Activated CD4-positive, alpha-beta T cell treated with anti-CD3 and anti-CD28 coated beads, Interleukin-2, amount 10 ng/mL, durations not matched to agents 7 days and 5 days (primary cell): ENCODE measurements around the gene PLXNA1. TPM values are rescaled to one million over a fixed set of nuclear protein-coding genes. Genes with fewer than 3 reads are reported as not detected.

Source experiments
- CTCF ChIA-PET: fragments of 350-600 bp; sonication (Branson Sonifier 250); formaldehyde crosslinking; loops from one replicate; lab custom pipeline; 2021; ENCODE audit warnings: antibody characterized with exemption; lab: Charles Lee
- POLR2A ChIA-PET: fragments of 350-600 bp; sonication (Branson Sonifier 250); formaldehyde crosslinking; loops from one replicate; lab custom pipeline; 2021; ENCODE audit warnings: antibody characterized with exemption; lab: Charles Lee
- DNase-seq: peaks from one replicate; pipeline ENCODE4 v3.0.0-alpha.2; 2020
- H3K27ac Mint-ChIP-seq: one replicate; pipeline ENCODE4 v1.8.0; 2021; ENCODE audit warnings: mild to moderate bottlenecking, moderate library complexity, mixed read lengths
- H3K27me3 Mint-ChIP-seq: one replicate; pipeline ENCODE4 v1.8.0; 2021; ENCODE audit warnings: mixed read lengths
- H3K36me3 Mint-ChIP-seq: one replicate; pipeline ENCODE4 v1.8.0; 2021; ENCODE audit warnings: low read depth, mixed read lengths
- H3K4me1 Mint-ChIP-seq: one replicate; pipeline ENCODE4 v1.8.0; 2021; ENCODE audit warnings: mixed read lengths
- H3K4me3 Mint-ChIP-seq: one replicate; pipeline ENCODE4 v1.8.0; 2021; ENCODE audit warnings: mild to moderate bottlenecking, moderate library complexity, mixed read lengths
- H3K9me3 Mint-ChIP-seq: one replicate; pipeline ENCODE4 v1.8.0; 2021; ENCODE audit warnings: mixed read lengths
- total RNA-seq, 2 experiments: library from RNA; stranded (reverse); gene quantifications; one replicate each; pipeline ENCODE4 v1.2.3, GENCODE V29; 2021

PLXNA1 gene
- total RNA-seq, 2 experiments from 2014 or later = 3.8 to 3.9 TPM

- H3K27ac Mint-ChIP-seq = no peak overlapping the region
- CTCF ChIA-PET = interaction anchor here (0.6 to 0.7 kb wide), 2 partner anchors 113 to 283 kb away, joined by 3 read pairs; no protein-coding TSS in a partner anchor
- H3K4me1 Mint-ChIP-seq = peaks cover 1% of the 10 kb centered on the region
- no peaks in the 10 kb centered on the region for H3K9me3 Mint-ChIP-seq
- POLR2A ChIA-PET = no interaction called here
- H3K36me3 Mint-ChIP-seq = no peaks in the 10 kb centered on the region
- H3K4me3 Mint-ChIP-seq = no peak overlapping the region
- DNase-seq = no peak
- no peaks in the 10 kb centered on the region for H3K27me3 Mint-ChIP-seq
These were observed 31.0 kb downstream of the PLXNA1 start for GRCh38 chr3:127013758-127014535.

- Mint-ChIP-seq H3K36me3 (no peaks in the 10 kb centered on the region), H3K27me3 (no peaks in the 10 kb centered on the region), H3K27ac (no peak overlapping the region), H3K4me1 (peaks cover 1% of the 10 kb centered on the region), H3K4me3 (no peak overlapping the region), H3K9me3 (no peaks in the 10 kb centered on the region)
- ChIA-PET POLR2A (no interaction called here), CTCF (interaction anchor here (0.6 kb wide), 1 partner anchor 284 kb away, joined by 3 read pairs; no protein-coding TSS in a partner anchor)
- DNase-seq = no peak
These were observed 31.8 kb downstream of the PLXNA1 start for GRCh38 chr3:127014536-127015281.

- no peaks in the 10 kb centered on the region for H3K27me3 Mint-ChIP-seq
- DNase-seq = no peak
- POLR2A ChIA-PET = no interaction called here
These were observed 32.5 kb downstream of the PLXNA1 start for GRCh38 chr3:127015282-127016042.

GRCh38 chr3:127016043-127016343 lies 33.1 kb downstream of the PLXNA1 start:
- Mint-ChIP-seq H3K27ac (no peak overlapping the region), H3K4me1 (peaks cover 1% of the 10 kb centered on the region), H3K36me3 (no peaks in the 10 kb centered on the region), H3K4me3 (no peak overlapping the region), H3K27me3 (no peaks in the 10 kb centered on the region), H3K9me3 (no peaks in the 10 kb centered on the region)
- CTCF ChIA-PET = no interaction called here
- no peak for DNase-seq
- POLR2A ChIA-PET = no interaction called here

More at GRCh38 chr3:127015282-127016042, 32.5 kb downstream of the PLXNA1 start:
- Mint-ChIP-seq H3K9me3 (no peaks in the 10 kb centered on the region), H3K4me3 (no peak overlapping the region), H3K27ac (no peak overlapping the region), H3K4me1 (peaks cover 1% of the 10 kb centered on the region), H3K36me3 (no peaks in the 10 kb centered on the region)
- CTCF ChIA-PET = no interaction called here

GRCh38 chr3:127016461-127016860 lies 33.5 kb downstream of the PLXNA1 start:
- Mint-ChIP-seq H3K4me1 (peaks cover 1% of the 10 kb centered on the region), H3K4me3 (no peak overlapping the region), H3K36me3 (no peaks in the 10 kb centered on the region), H3K27me3 (no peaks in the 10 kb centered on the region), H3K27ac (no peak overlapping the region), H3K9me3 (no peaks in the 10 kb centered on the region)
- POLR2A ChIA-PET = no interaction called here
- no peak for DNase-seq
- CTCF ChIA-PET = no interaction called here

GRCh38 chr3:127017229-127017628 lies 34.3 kb downstream of the PLXNA1 start:
- Mint-ChIP-seq H3K27me3 (no peaks in the 10 kb centered on the region), H3K4me1 (peaks cover 1% of the 10 kb centered on the region), H3K9me3 (no peaks in the 10 kb centered on the region), H3K4me3 (no peak overlapping the region), H3K27ac (no peak overlapping the region), H3K36me3 (no peaks in the 10 kb centered on the region)
- CTCF ChIA-PET = interaction anchor here (0.8 to 1.3 kb wide), 2 partner anchors 12 to 21 kb away, joined by 4 to 5 read pairs; no protein-coding TSS in a partner anchor
- DNase-seq = no peak
- POLR2A ChIA-PET = no interaction called here

GRCh38 chr3:127017781-127018180 lies 34.9 kb downstream of the PLXNA1 start:
- H3K36me3 Mint-ChIP-seq = no peaks in the 10 kb centered on the region
- H3K27ac Mint-ChIP-seq = no peak overlapping the region
- CTCF ChIA-PET = interaction anchor here (0.8 to 1.3 kb wide), 2 partner anchors 13 to 22 kb away, joined by 4 to 5 read pairs; no protein-coding TSS in a partner anchor
- H3K27me3 Mint-ChIP-seq = no peaks in the 10 kb centered on the region
- no peak for DNase-seq
- POLR2A ChIA-PET = no interaction called here
- H3K4me3 Mint-ChIP-seq = no peak overlapping the region
- no peaks in the 10 kb centered on the region for H3K9me3 Mint-ChIP-seq
- peaks cover 1% of the 10 kb centered on the region for H3K4me1 Mint-ChIP-seq

GRCh38 chr3:127018306-127018828 lies 35.5 kb downstream of the PLXNA1 start:
- Mint-ChIP-seq H3K4me3 (no peak overlapping the region), H3K9me3 (no peaks in the 10 kb centered on the region), H3K36me3 (no peaks in the 10 kb centered on the region), H3K27me3 (no peaks in the 10 kb centered on the region), H3K27ac (no peak overlapping the region), H3K4me1 (peaks cover 1% of the 10 kb centered on the region)
- POLR2A ChIA-PET = no interaction called here
- DNase-seq = no peak
- CTCF ChIA-PET = interaction anchor here (0.8 to 1.3 kb wide), 2 partner anchors 14 to 22 kb away, joined by 4 to 5 read pairs; no protein-coding TSS in a partner anchor

- Mint-ChIP-seq H3K36me3 (no peaks in the 10 kb centered on the region), H3K4me3 (no peak overlapping the region), H3K27ac (no peak overlapping the region), H3K27me3 (no peaks in the 10 kb centered on the region), H3K9me3 (no peaks in the 10 kb centered on the region), H3K4me1 (no peaks in the 10 kb centered on the region)
- DNase-seq = no peak
- ChIA-PET CTCF (interaction anchor here (1.5 kb wide), 1 partner anchor 56 kb away, joined by 4 read pairs; no protein-coding TSS in a partner anchor), POLR2A (no interaction called here)
These were observed 36.5 kb downstream of the PLXNA1 start for GRCh38 chr3:127019449-127019848.

GRCh38 chr3:127020543-127020942 lies 37.6 kb downstream of the PLXNA1 start:
- H3K4me3 Mint-ChIP-seq = no peak overlapping the region
- ChIA-PET POLR2A (no interaction called here), CTCF (interaction anchor here (1.5 kb wide), 1 partner anchor 54 kb away, joined by 4 read pairs; no protein-coding TSS in a partner anchor)
- H3K9me3 Mint-ChIP-seq = no peaks in the 10 kb centered on the region
- H3K36me3 Mint-ChIP-seq = no peaks in the 10 kb centered on the region
- no peak overlapping the region for H3K27ac Mint-ChIP-seq
- H3K4me1 Mint-ChIP-seq = peaks cover 2% of the 10 kb centered on the region
- H3K27me3 Mint-ChIP-seq = no peaks in the 10 kb centered on the region
- no peak for DNase-seq

- no peak overlapping the region for H3K4me3 Mint-ChIP-seq
- H3K27me3 Mint-ChIP-seq = no peaks in the 10 kb centered on the region
- CTCF ChIA-PET = no interaction called here
- H3K36me3 Mint-ChIP-seq = no peaks in the 10 kb centered on the region
- POLR2A ChIA-PET = no interaction called here
- DNase-seq = no peak
- peaks cover 2% of the 10 kb centered on the region for H3K4me1 Mint-ChIP-seq
- H3K27ac Mint-ChIP-seq = no peak overlapping the region
- H3K9me3 Mint-ChIP-seq = no peaks in the 10 kb centered on the region
These were observed 39.9 kb downstream of the PLXNA1 start for GRCh38 chr3:127022849-127023248.

- H3K27ac Mint-ChIP-seq = no peak overlapping the region
- ChIA-PET CTCF (no interaction called here), POLR2A (no interaction called here)
- no peak overlapping the region for H3K4me3 Mint-ChIP-seq
- H3K36me3 Mint-ChIP-seq = no peaks in the 10 kb centered on the region
- no peaks in the 10 kb centered on the region for H3K9me3 Mint-ChIP-seq
- no peak for DNase-seq
- H3K4me1 Mint-ChIP-seq = peaks cover 2% of the 10 kb centered on the region
- no peaks in the 10 kb centered on the region for H3K27me3 Mint-ChIP-seq
These were observed 42.5 kb downstream of the PLXNA1 start for GRCh38 chr3:127025456-127025855.
